Amygdala (tissue), 56 donors: ENCODE data around the gene SPATA12.

Experiments
- DNase-seq, 56 donors: peaks; one replicate each; lab custom pipeline; 2025; lab: John Stamatoyannopoulos, UW

SPATA12 gene, protein sequence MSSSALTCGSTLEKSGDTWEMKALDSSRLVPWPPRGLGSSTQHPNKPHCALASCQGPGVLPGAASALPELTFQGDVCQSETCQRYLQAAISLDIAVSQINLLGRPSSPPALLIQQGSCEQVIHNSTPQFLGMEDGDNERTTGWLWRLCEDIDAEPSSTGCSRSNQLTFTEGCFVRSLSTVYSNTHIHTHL

GRCh38 chr3:57060089-57060821, at the start of gene SPATA12:
TSS of gene SPATA12 (plus strand) at chr3:57060664. CDS start at chr3:57073695, 13,031 bp downstream.
- peak in 37 of 56 donors; percentile 3 to 72 (median 42) for DNase-seq

- no peak for DNase-seq
Measured at GRCh38 chr3:57011022-57011421, 49.4 kb upstream of the SPATA12 start.

GRCh38 chr3:57012847-57013246, 47.6 kb upstream of the SPATA12 start:
- DNase-seq, result no peak

DNA sequence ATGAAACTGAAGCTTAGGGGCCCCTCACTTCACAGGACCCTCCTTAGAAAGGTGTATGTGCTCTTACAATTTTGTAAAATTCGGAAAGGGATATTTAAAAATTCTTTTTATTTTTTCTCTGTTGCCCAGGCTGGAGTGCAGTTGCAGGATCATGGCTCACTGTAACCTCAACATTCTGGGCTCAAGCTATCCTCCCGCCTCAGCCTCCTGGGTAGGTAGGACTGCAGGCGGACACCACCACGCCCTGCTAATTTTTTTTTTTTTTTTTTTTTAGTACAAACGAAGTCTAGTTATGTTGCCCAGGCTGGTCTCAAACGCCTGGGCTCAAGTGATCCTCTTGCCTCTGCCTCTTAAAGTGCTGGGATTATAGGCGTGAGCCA, 45.1 kb upstream of the SPATA12 start:
- DNase-seq, result no peak

DNA sequence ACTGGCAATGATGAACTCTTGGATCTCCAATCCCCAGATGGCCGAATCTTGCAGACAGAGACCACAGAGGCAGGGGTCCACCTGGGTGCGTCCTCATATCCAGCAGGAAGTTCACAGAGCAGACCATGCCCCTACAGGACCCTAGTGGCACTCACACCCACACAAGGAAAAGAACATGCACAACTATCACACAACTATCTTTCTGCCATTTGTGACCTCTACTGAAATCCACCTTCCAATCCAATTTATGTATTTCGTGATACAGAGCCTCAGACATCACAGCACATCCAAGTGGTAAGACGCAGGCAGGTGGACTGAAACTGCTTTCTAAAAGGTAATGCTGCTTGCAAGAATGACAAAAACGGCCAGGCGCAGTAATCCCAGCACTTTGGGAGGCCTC, 44.6 kb upstream of the SPATA12 start:
- no peak for DNase-seq

- peak in 55 of 56 donors; percentile 7 to 92 (median 72) for DNase-seq
Measured at GRCh38 chr3:57017459-57017845, 43.0 kb upstream of the SPATA12 start.

DNA sequence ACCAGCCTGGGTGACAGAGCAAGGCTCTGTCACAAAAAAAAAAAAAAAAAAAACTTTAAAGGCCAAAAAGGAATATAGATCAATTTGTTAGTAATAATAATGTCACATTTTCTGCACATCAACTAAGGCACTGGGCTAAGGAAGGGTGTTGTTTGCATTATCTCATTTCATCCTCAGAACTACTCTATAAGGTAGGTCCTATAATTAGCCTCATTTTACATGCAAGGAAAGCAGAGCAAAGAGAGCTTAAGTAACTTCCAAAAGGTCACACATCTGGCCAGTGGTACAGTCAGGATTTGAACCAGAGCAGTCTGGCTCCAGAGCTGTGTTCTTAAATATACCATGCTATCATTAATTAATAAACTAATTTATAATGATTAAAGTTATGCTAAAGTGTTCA, 42.2 kb upstream of the SPATA12 start:
- DNase-seq, result no peak

GRCh38 chr3:57019057-57019456, 41.4 kb upstream of the SPATA12 start:
- no peak for DNase-seq

GRCh38 chr3:57025237-57025636, 35.2 kb upstream of the SPATA12 start:
- no peak for DNase-seq

DNA sequence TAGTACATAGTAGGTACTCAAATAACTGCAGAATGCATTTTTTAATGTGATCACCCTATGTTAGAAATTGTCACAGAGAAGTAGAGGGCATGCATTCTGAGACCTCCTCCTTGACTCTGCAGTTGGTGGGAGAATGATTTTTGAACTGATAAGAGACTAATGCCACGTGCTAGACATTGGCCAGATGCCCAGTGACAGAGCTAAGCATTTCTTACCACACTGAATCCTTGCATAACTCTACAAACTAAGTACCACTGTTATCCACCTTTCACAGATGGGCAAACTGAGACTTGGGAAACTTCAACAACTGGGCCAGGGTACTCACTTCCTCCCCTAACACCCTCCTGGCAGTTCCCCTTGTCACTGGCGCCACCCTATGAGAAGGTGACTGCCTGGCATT, 33.5 kb upstream of the SPATA12 start:
- no peak for DNase-seq

DNA sequence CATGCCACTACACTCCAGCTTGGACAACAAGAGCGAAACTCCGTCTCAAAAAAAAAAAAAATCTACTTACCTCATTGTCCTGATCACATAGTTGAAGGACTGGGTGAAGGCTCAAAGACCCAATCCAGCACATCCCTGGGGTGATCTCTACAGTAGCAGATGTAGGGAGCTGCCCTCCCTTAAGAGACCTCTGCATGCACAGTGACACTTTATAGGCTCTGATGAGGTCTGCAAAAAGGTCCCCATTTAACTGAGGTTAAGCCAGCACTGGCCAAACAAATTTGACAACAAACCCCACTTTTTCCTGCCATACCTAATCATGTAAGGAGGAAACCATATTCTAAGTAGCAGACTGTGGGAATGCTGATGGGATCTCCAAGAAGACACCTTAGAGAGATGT, 31.1 kb upstream of the SPATA12 start:
- DNase-seq, result no peak

- peak in 1 of 56 donors; percentile 28 for DNase-seq
Measured at GRCh38 chr3:57029924-57030323, 30.5 kb upstream of the SPATA12 start.

DNA sequence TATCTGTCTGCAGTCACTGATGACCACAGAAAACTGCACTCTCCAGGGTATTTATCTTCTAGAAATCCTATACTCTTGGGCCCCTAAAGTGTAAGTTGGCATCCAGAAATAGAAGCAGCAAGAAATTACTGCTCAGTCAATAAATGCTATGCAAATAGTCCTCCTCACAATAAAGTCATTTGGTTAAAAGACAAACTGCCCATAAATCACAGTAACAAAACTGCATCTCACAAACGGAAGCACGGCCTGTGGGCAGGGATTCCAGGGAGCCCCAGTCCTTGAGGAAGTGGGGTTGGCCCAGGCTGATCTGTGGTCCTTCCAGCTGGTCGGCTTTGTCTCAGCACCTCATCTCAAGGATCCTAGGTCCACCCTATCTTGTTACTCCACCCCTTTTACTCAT, 29.7 kb upstream of the SPATA12 start:
- no peak for DNase-seq

DNA sequence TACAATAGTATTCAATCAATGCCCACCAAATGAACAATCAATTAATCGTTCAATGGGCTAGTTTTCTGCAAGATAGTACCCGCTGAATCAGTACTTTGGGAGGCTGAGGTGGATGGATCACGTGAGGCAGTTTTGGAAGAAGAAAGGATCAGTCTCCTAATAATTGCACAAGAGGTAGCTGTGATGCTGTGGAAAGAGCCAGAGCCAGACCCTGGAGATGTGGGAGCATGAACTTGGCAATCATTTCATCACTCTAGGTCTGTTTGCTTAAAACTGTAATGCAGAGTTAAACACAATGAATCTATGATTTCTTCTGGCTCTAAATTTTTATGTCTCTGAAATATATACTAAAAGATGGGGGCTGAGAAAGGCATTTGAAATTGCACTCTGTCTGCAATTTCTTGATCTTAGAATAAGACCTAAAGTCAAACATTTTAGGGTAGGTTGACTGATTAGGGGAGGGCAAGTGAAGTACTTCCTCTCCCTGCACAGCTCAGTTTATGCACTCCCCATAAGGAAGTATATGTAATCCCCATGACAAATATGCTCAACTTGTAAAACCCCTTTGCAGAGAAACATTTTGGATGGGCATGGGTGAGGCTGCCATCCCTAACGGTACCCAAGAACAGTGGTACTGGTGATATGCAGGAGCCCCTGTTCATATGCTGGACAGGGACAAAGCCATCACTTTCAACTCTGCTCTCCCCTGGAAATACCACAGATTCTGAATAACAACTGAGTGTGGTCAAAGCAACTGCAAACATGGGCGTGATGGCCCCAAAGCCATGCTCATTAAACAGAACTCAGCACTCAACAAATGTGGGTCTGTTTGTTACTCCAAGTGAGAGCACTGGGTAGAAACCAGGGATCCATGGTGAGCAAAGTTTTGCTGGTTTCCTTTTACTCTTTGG, 28.6 kb upstream of the SPATA12 start:
- no peak for DNase-seq

DNA sequence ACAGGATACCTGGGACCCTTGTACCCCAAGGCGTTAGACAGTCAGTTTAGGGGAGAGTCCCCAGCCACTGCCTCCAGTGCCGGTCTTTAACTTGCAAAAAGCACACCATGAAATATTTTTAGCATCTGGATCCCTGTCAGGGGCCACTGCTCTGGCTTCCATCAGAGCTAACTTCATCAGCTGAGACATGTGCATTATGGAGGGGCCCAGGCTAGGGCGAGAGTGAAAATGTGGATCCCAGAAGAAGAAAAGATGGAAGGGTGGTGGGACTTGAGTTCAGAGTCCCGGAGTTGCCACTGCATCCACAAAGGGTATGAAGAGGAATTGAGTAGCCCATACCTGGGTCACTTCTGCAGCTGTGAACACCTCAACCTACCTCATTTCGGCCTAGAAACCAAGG, 23.5 kb upstream of the SPATA12 start:
- DNase-seq, result no peak

GRCh38 chr3:57038466-57039164, 21.8 kb upstream of the SPATA12 start:
- no peak for DNase-seq

DNA sequence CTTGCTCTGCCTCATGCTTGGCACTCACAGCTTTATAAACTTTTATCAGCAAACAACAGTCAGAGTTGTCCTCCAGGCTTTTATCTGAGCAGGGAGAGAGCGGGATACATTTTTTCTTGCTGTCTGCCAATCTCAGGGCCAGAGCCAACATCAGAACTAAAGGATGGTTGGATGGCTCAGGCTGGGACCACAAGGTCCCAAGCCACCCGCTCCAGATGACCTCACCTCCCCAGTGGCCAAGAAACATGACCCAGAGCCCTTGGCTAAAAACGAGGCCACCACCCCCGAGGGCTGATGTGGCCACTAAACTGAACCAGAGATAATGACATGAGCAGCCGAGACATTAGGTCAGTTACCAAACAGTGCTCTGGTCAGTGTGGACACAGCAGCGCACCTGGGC, 18.8 kb upstream of the SPATA12 start:
- DNase-seq, result peak in 1 of 56 donors; percentile 8

DNA sequence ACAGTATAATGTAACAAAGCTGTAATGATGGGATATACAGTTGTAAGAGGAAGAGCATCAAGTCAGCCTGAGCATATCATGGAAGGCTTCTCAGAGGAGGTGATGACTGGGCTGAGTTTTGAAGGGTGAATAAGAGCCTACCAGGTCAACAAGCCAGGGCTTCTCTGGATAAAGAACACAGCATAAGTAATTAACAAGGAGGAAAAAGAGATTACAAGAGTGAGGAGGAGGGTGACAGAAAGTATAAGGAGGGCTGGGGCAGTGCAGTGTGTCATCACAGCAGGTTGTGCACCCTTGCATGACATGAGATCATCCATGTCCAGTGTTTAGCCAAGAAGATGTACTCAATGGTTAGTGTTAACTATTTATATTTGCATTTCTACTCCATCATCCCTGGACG, 16.9 kb upstream of the SPATA12 start:
- no peak for DNase-seq

- DNase-seq, result no peak
Measured at GRCh38 chr3:57046101-57046765, 14.2 kb upstream of the SPATA12 start.

GRCh38 chr3:57048052-57048671, 12.3 kb upstream of the SPATA12 start:
- DNase-seq, result peak in 23 of 56 donors; percentile 3 to 69 (median 14)
